PC-9 (cell line): ENCODE measurements around the gene ARHGAP26.

ENCODE experiments used
- EZH2 ChIP-seq: fragments of 200-600 bp; sonication (generic); IDR thresholded peaks from 2 replicates; pipeline ENCODE4 v1.8.0; 2017; ENCODE audit warnings: antibody characterized with exemption, low read depth
- TF ChIP-seq, protein P1 (sequence below): fragments of 200-600 bp; sonication (generic); conservative IDR thresholded peaks from 2 replicates; pipeline ENCODE4 v1.6.1; 2017; ENCODE audit warnings: mixed run types, antibody characterized with exemption, mild to moderate bottlenecking, moderate library complexity

DNA sequence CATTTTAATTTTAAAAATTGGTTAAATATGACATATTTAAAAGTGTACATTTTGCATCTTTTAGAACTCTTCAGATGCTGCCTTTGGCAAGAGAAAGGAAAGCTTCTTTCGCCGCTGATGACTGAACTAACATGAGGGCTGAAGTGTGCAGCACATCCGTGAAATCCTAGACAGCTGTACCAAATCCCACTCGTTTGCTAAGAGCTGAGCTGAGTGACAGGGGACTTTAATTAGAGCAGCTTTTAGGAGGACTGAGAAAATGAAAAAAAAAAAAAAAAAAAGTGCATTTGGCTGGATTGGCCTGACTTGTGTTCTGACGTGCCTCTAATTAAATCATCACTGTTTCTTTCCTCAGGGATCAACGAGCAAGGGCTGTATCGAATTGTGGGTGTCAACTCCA, 271.3 kb downstream of the ARHGAP26 start:
- TF ChIP-seq, protein P1, sequence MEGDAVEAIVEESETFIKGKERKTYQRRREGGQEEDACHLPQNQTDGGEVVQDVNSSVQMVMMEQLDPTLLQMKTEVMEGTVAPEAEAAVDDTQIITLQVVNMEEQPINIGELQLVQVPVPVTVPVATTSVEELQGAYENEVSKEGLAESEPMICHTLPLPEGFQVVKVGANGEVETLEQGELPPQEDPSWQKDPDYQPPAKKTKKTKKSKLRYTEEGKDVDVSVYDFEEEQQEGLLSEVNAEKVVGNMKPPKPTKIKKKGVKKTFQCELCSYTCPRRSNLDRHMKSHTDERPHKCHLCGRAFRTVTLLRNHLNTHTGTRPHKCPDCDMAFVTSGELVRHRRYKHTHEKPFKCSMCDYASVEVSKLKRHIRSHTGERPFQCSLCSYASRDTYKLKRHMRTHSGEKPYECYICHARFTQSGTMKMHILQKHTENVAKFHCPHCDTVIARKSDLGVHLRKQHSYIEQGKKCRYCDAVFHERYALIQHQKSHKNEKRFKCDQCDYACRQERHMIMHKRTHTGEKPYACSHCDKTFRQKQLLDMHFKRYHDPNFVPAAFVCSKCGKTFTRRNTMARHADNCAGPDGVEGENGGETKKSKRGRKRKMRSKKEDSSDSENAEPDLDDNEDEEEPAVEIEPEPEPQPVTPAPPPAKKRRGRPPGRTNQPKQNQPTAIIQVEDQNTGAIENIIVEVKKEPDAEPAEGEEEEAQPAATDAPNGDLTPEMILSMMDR: no peak
- TF ChIP-seq EZH2: no peak
